ENCODE results near the gene CSH1.

CSH1 gene

DNA sequence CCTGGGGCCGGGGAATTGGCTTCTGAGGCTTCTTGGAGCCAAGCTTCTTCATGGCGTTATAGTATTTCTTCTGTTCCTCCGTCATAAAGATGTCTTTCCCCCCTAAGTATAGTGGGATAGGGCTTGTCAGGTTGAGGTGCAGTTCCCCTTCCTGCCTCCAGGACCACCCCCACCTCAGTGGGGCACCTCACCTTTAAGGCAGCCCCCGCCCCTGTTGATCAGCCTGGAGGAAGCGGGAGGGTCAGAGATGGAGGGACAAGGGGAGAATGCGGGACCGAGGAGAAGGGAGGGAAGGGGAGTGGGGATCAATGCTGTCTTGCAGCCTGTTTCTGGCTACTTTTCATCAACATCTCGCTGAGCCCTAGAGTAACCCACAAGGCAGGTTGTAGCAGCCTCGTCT, 47.4 kb upstream of the CSH1 start:
- H3K9ac ChIP-seq (ENCODE audit: low read depth, low read length) = no peak overlapping the region
- H4K20me1 ChIP-seq (ENCODE audit: insufficient read depth, low read length) = no peaks in the 10 kb centered on the region
- H3K9me3 ChIP-seq (ENCODE audit: insufficient read depth, low read length, severe bottlenecking) = no peaks in the 10 kb centered on the region
- no peak overlapping the region for H2AFZ ChIP-seq (ENCODE audit: low read depth, low read length)
- peak; percentile 23 for TF ChIP-seq CTCF (IDR thresholded peaks at IDR 0.05; ENCODE audit: borderline replicate concordance, extremely low read depth, low read length, poor library complexity, severe bottlenecking)
- no peak for TF ChIP-seq EZH2 (IDR thresholded peaks at IDR 0.05; ENCODE audit: borderline replicate concordance, low read depth, low read length, severe bottlenecking)
- peaks cover 4% of the 10 kb centered on the region; the same call in 1 of the 2 replicates for H3K4me1 ChIP-seq (ENCODE audit: insufficient read depth, low read length)
- H3K4me3 ChIP-seq (ENCODE audit: low read depth in 1 of 2, low read length in 2 of 2) = no peak overlapping the region
- ATAC-seq (ENCODE audit: insufficient read depth, low read depth) (no peak), DNase-seq (no peak)
- no peak overlapping the region for H3K4me2 ChIP-seq (ENCODE audit: insufficient read depth, low read length)
- no peaks in the 10 kb centered on the region for H3K79me2 ChIP-seq (ENCODE audit: insufficient read depth, low read length)
- no peak overlapping the region for H3K27ac ChIP-seq (ENCODE audit: low read length)
- H3K27me3 ChIP-seq (ENCODE audit: insufficient read depth, low read length, poor library complexity) = no peaks in the 10 kb centered on the region
- no peaks in the 10 kb centered on the region for H3K36me3 ChIP-seq (ENCODE audit: insufficient read depth, low read length)

GRCh38 chr17:63942309-63942985, 46.1 kb upstream of the CSH1 start:
- Histone ChIP-seq H2AFZ (ENCODE audit: low read depth, low read length) (no peak overlapping the region), H3K4me1 (ENCODE audit: insufficient read depth, low read length) (peaks cover 4% of the 10 kb centered on the region; the same call in 1 of the 2 replicates)

DNA sequence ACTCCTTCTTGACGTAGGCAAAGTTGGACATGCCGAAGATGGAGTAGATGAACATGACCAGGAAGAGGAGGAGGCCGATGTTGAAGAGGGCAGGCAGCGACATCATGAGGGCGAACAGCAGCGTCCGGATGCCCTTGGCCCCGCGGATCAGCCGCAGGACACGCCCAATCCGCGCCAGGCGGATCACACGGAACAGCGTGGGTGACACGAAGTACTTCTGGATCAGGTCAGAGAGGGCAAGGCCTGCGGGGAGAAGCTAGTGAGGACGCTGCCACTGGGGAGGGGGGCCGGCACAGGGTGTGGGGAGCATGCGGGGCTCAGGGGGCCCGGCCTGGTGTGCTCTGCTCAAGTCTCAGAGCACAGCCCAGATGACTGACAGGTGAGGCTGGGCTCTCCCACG, 45.4 kb upstream of the CSH1 start:
- no peak for DNase-seq
- H2AFZ ChIP-seq (ENCODE audit: low read depth, low read length) = no peak overlapping the region
- H3K79me2 ChIP-seq (ENCODE audit: insufficient read depth, low read length) = no peaks in the 10 kb centered on the region
- no peak for TF ChIP-seq CTCF (IDR thresholded peaks at IDR 0.05; ENCODE audit: borderline replicate concordance, extremely low read depth, low read length, poor library complexity, severe bottlenecking)
- TF ChIP-seq EZH2 (IDR thresholded peaks at IDR 0.05; ENCODE audit: borderline replicate concordance, low read depth, low read length, severe bottlenecking) = no peak
- H3K4me3 ChIP-seq (ENCODE audit: low read depth in 1 of 2, low read length in 2 of 2) = no peak overlapping the region
- no peak for ATAC-seq (ENCODE audit: insufficient read depth, low read depth)
- no peaks in the 10 kb centered on the region for H3K9me3 ChIP-seq (ENCODE audit: insufficient read depth, low read length, severe bottlenecking)
- no peaks in the 10 kb centered on the region for H3K27me3 ChIP-seq (ENCODE audit: insufficient read depth, low read length, poor library complexity)
- H3K27ac ChIP-seq (ENCODE audit: low read length) = no peak overlapping the region
- no peaks in the 10 kb centered on the region for H3K36me3 ChIP-seq (ENCODE audit: insufficient read depth, low read length)
- H3K9ac ChIP-seq (ENCODE audit: low read depth, low read length) = no peak overlapping the region
- H3K4me2 ChIP-seq (ENCODE audit: insufficient read depth, low read length) = no peak overlapping the region
- H3K4me1 ChIP-seq (ENCODE audit: insufficient read depth, low read length) = peaks cover 4% of the 10 kb centered on the region; the same call in 1 of the 2 replicates
- H4K20me1 ChIP-seq (ENCODE audit: insufficient read depth, low read length) = no peaks in the 10 kb centered on the region

More at GRCh38 chr17:63942309-63942985, 46.1 kb upstream of the CSH1 start:
- Histone ChIP-seq H3K9ac (ENCODE audit: low read depth, low read length) (no peak overlapping the region), H3K27ac (ENCODE audit: low read length) (no peak overlapping the region), H3K79me2 (ENCODE audit: insufficient read depth, low read length) (no peaks in the 10 kb centered on the region), H3K4me2 (ENCODE audit: insufficient read depth, low read length) (no peak overlapping the region), H4K20me1 (ENCODE audit: insufficient read depth, low read length) (no peaks in the 10 kb centered on the region), H3K4me3 (ENCODE audit: low read depth in 1 of 2, low read length in 2 of 2) (no peak overlapping the region), H3K27me3 (ENCODE audit: insufficient read depth, low read length, poor library complexity) (no peaks in the 10 kb centered on the region), H3K9me3 (ENCODE audit: insufficient read depth, low read length, severe bottlenecking) (no peaks in the 10 kb centered on the region), H3K36me3 (ENCODE audit: insufficient read depth, low read length) (no peaks in the 10 kb centered on the region)
- no peak for ATAC-seq (ENCODE audit: insufficient read depth, low read depth)
- TF ChIP-seq EZH2 (IDR thresholded peaks at IDR 0.05; ENCODE audit: borderline replicate concordance, low read depth, low read length, severe bottlenecking) = no peak
- DNase-seq = no peak

- ATAC-seq (ENCODE audit: insufficient read depth, low read depth) = no peak
These were observed 44.8 kb upstream of the CSH1 start for GRCh38 chr17:63941162-63941561.

More at GRCh38 chr17:63941162-63941561, 44.8 kb upstream of the CSH1 start:
- H4K20me1 ChIP-seq (ENCODE audit: insufficient read depth, low read length) = no peaks in the 10 kb centered on the region
- H3K4me1 ChIP-seq (ENCODE audit: insufficient read depth, low read length) = no peaks in the 10 kb centered on the region
- H3K9ac ChIP-seq (ENCODE audit: low read depth, low read length) = no peak overlapping the region
- no peaks in the 10 kb centered on the region for H3K27me3 ChIP-seq (ENCODE audit: insufficient read depth, low read length, poor library complexity)
- no peak overlapping the region for H2AFZ ChIP-seq (ENCODE audit: low read depth, low read length)
- no peak for DNase-seq
- no peak overlapping the region for H3K4me2 ChIP-seq (ENCODE audit: insufficient read depth, low read length)
- no peaks in the 10 kb centered on the region for H3K79me2 ChIP-seq (ENCODE audit: insufficient read depth, low read length)
- H3K27ac ChIP-seq (ENCODE audit: low read length) = no peak overlapping the region
- TF ChIP-seq EZH2 (IDR thresholded peaks at IDR 0.05; ENCODE audit: borderline replicate concordance, low read depth, low read length, severe bottlenecking) = no peak
- no peak for TF ChIP-seq CTCF (IDR thresholded peaks at IDR 0.05; ENCODE audit: borderline replicate concordance, extremely low read depth, low read length, poor library complexity, severe bottlenecking)
- H3K4me3 ChIP-seq (ENCODE audit: low read depth in 1 of 2, low read length in 2 of 2) = no peak overlapping the region
- no peaks in the 10 kb centered on the region for H3K36me3 ChIP-seq (ENCODE audit: insufficient read depth, low read length)
- no peaks in the 10 kb centered on the region for H3K9me3 ChIP-seq (ENCODE audit: insufficient read depth, low read length, severe bottlenecking)

Data from DND-41 (cell line).